Measurements from ENCODE around the gene INPP4B. TPM values are rescaled to one million over a fixed set of nuclear protein-coding genes. Genes with fewer than 3 reads are reported as not detected.
A peak's percentile ranks its signal among the peaks of the same experiment; 100 is the strongest.

The INPP4B gene
- total RNA-seq, 2 donors from 2014 or later, result 8.2 to 16.6 TPM

- DNase-seq (no peak), ATAC-seq (no peak)
- TF ChIP-seq POLR2A (IDR thresholded peaks at IDR 0.05) (no peak), CTCF (IDR thresholded peaks at IDR 0.05) (no peak)
- Histone ChIP-seq H3K4me3 (no peak overlapping the region), H3K27me3 (no peaks in the 10 kb centered on the region), H3K9me3 (no peaks in the 10 kb centered on the region), H3K4me1 (no peaks in the 10 kb centered on the region), H3K27ac (peak overlapping the region in 1 of 4 donors; percentile 47), H3K36me3 (replicated peaks in 1 of 2; ENCODE audit: insufficient read depth in 1 of 2, low read depth in 2 of 2) (no peaks in the 10 kb centered on the region)
- 69 to 82% methylated on average over 4 of the region's 4 CpGs for WGBS, 2 donors
- intact Hi-C loops (cut with DNase I), result no loop called here
Observed at GRCh38 chr4:142818476-142818875, 27.6 kb downstream of the INPP4B start.

GRCh38 chr4:142818031-142818430, 28.1 kb downstream of the INPP4B start:
- ATAC-seq, result no peak
- Histone ChIP-seq H3K27ac (peak overlapping the region in 1 of 4 donors; percentile 47), H3K4me3 (no peak overlapping the region), H3K4me1 (no peaks in the 10 kb centered on the region), H3K9me3 (no peaks in the 10 kb centered on the region), H3K27me3 (no peaks in the 10 kb centered on the region), H3K36me3 (replicated peaks in 1 of 2; ENCODE audit: insufficient read depth in 1 of 2, low read depth in 2 of 2) (no peaks in the 10 kb centered on the region)
- intact Hi-C loops (cut with DNase I), result no loop called here
- 10 to 17% methylated on average over 1 of the region's 1 CpG for WGBS, 2 donors
- no peak for TF ChIP-seq CTCF (IDR thresholded peaks at IDR 0.05)
- TF ChIP-seq POLR2A (IDR thresholded peaks at IDR 0.05), result no peak
- no peak for DNase-seq

- intact Hi-C loops (cut with DNase I), result no loop called here
- WGBS, 2 donors, result 41 to 54% methylated on average over 6 of the region's 6 CpGs
Observed at GRCh38 chr4:142817442-142817841, 28.7 kb downstream of the INPP4B start.

GRCh38 chr4:142815834-142816233, 30.3 kb downstream of the INPP4B start:
- Histone ChIP-seq H3K27me3 (no peaks in the 10 kb centered on the region), H3K4me3 (no peak overlapping the region), H3K27ac (no peak overlapping the region), H3K9me3 (no peaks in the 10 kb centered on the region), H3K36me3 (replicated peaks in 1 of 2; ENCODE audit: insufficient read depth in 1 of 2, low read depth in 2 of 2) (no peaks in the 10 kb centered on the region), H3K4me1 (no peaks in the 10 kb centered on the region)
- DNase-seq, result no peak
- no peak for ATAC-seq
- intact Hi-C loops (cut with DNase I), result no loop called here
- no peak for TF ChIP-seq POLR2A (IDR thresholded peaks at IDR 0.05)
- no peak for TF ChIP-seq CTCF (IDR thresholded peaks at IDR 0.05)
- 18 to 41% methylated on average over 1 of the region's 1 CpG for WGBS, 2 donors

More at GRCh38 chr4:142817442-142817841, 28.7 kb downstream of the INPP4B start:
- TF ChIP-seq CTCF (IDR thresholded peaks at IDR 0.05) (no peak), POLR2A (IDR thresholded peaks at IDR 0.05) (no peak)
- ATAC-seq (peak; percentile 58), DNase-seq (peak in 2 of 4 donors; percentile 13 to 14)
- Histone ChIP-seq H3K27me3 (no peaks in the 10 kb centered on the region), H3K4me3 (no peak overlapping the region), H3K36me3 (replicated peaks in 1 of 2; ENCODE audit: insufficient read depth in 1 of 2, low read depth in 2 of 2) (no peaks in the 10 kb centered on the region), H3K4me1 (no peaks in the 10 kb centered on the region), H3K9me3 (no peaks in the 10 kb centered on the region), H3K27ac (peak overlapping the region in 1 of 4 donors; percentile 47)

GRCh38 chr4:142813388-142813787, 32.7 kb downstream of the INPP4B start:
- WGBS, 2 donors, result 65 to 82% methylated on average over 2 of the region's 2 CpGs
- intact Hi-C loops (cut with DNase I), result no loop called here

More at GRCh38 chr4:142813388-142813787, 32.7 kb downstream of the INPP4B start:
- no peak overlapping the region for H3K27ac ChIP-seq
- H3K9me3 ChIP-seq, result no peaks in the 10 kb centered on the region
- TF ChIP-seq POLR2A (IDR thresholded peaks at IDR 0.05) (no peak), CTCF (IDR thresholded peaks at IDR 0.05) (no peak)
- ATAC-seq (no peak), DNase-seq (no peak)
- H3K27me3 ChIP-seq, result no peaks in the 10 kb centered on the region
- no peak overlapping the region for H3K4me3 ChIP-seq
- H3K4me1 ChIP-seq, result no peaks in the 10 kb centered on the region
- no peaks in the 10 kb centered on the region for H3K36me3 ChIP-seq (replicated peaks in 1 of 2; ENCODE audit: insufficient read depth in 1 of 2, low read depth in 2 of 2)

All from body of pancreas (tissue), 4 donors.